Type B pancreatic cell (in vitro differentiated cells): Measurements from ENCODE around the gene MORN1. TPM values are rescaled to one million over a fixed set of nuclear protein-coding genes. Genes with fewer than 3 reads are reported as not detected.

Experiments
- DNase-seq: peaks from one replicate; pipeline ENCODE4 v3.0.0; 2021; ENCODE audit warnings: mixed read lengths; ENCODE audit not compliant: unreplicated experiment; ENCODE audit errors: extremely low spot score
- H3K27ac Mint-ChIP-seq: 2 replicates; pipeline ENCODE4 v1.8.0; 2021; ENCODE audit warnings: mild to moderate bottlenecking, mixed read lengths
- H3K27me3 Mint-ChIP-seq: 2 replicates; pipeline ENCODE4 v1.8.0; 2021; ENCODE audit warnings: mixed read lengths
- H3K36me3 Mint-ChIP-seq: 2 replicates; pipeline ENCODE4 v1.8.0; 2021; ENCODE audit warnings: mixed read lengths
- H3K4me1 Mint-ChIP-seq: one replicate; pipeline ENCODE4 v1.8.0; 2021; ENCODE audit warnings: mixed read lengths; ENCODE audit not compliant: unreplicated experiment
- H3K4me3 Mint-ChIP-seq: 2 replicates; pipeline ENCODE4 v1.8.0; 2021; ENCODE audit warnings: mild to moderate bottlenecking, mixed read lengths
- H3K9me3 Mint-ChIP-seq: 2 replicates; pipeline ENCODE4 v1.8.0; 2021; ENCODE audit warnings: mixed read lengths
- total RNA-seq: library from RNA; stranded (reverse); gene quantifications from 2 replicates; pipeline ENCODE4 v1.2.1, GENCODE V29; 2021; ENCODE audit warnings: low replicate concordance
- TF ChIP-seq, protein P1 (sequence below): fragments of 200-600 bp; sonication (generic); conservative IDR thresholded peaks from 2 replicates; pipeline ENCODE4 v1.5.0; 2021; ENCODE audit warnings: antibody characterized with exemption, mild to moderate bottlenecking

Gene MORN1
- total RNA-seq, 1 donor from 2014 or later = 27.5 TPM

DNA sequence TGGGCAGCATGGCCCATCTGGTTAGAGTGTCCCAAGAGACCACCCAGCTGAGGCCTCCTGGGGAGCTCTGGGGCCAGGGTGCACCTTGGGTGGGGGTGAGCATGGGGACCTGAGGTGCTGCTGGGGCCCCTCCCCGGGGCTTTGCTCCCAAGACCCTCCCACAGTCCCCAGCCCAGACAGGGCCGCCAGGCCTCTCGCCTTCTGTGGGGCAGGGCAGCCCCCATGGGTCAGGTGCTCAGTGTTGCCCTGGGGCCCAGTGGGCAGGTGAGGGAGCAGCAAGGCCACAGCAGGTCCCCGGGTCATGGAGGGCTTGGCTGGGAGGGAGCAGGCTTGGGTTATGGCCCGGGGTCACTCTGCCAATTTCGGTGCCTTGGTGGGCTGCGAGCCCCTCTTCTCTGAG is 45.5 kb upstream of the MORN1 start:
- H3K9me3 Mint-ChIP-seq = no peaks in the 10 kb centered on the region
- H3K4me3 Mint-ChIP-seq = no peak overlapping the region
- DNase-seq = no peak
- no peaks in the 10 kb centered on the region for H3K4me1 Mint-ChIP-seq
- TF ChIP-seq, protein P1, sequence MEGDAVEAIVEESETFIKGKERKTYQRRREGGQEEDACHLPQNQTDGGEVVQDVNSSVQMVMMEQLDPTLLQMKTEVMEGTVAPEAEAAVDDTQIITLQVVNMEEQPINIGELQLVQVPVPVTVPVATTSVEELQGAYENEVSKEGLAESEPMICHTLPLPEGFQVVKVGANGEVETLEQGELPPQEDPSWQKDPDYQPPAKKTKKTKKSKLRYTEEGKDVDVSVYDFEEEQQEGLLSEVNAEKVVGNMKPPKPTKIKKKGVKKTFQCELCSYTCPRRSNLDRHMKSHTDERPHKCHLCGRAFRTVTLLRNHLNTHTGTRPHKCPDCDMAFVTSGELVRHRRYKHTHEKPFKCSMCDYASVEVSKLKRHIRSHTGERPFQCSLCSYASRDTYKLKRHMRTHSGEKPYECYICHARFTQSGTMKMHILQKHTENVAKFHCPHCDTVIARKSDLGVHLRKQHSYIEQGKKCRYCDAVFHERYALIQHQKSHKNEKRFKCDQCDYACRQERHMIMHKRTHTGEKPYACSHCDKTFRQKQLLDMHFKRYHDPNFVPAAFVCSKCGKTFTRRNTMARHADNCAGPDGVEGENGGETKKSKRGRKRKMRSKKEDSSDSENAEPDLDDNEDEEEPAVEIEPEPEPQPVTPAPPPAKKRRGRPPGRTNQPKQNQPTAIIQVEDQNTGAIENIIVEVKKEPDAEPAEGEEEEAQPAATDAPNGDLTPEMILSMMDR = no peak
- no peaks in the 10 kb centered on the region for H3K36me3 Mint-ChIP-seq
- H3K27me3 Mint-ChIP-seq = peaks cover 32% of the 10 kb centered on the region
- no peak overlapping the region for H3K27ac Mint-ChIP-seq

- Mint-ChIP-seq H3K4me3 (no peak overlapping the region), H3K27ac (no peak overlapping the region), H3K4me1 (no peaks in the 10 kb centered on the region), H3K36me3 (no peaks in the 10 kb centered on the region), H3K9me3 (no peaks in the 10 kb centered on the region), H3K27me3 (peaks cover 27% of the 10 kb centered on the region)
- TF ChIP-seq, protein P1 = no peak
- no peak for DNase-seq
Observed at GRCh38 chr1:2435746-2436355, 44.5 kb upstream of the MORN1 start.

DNA sequence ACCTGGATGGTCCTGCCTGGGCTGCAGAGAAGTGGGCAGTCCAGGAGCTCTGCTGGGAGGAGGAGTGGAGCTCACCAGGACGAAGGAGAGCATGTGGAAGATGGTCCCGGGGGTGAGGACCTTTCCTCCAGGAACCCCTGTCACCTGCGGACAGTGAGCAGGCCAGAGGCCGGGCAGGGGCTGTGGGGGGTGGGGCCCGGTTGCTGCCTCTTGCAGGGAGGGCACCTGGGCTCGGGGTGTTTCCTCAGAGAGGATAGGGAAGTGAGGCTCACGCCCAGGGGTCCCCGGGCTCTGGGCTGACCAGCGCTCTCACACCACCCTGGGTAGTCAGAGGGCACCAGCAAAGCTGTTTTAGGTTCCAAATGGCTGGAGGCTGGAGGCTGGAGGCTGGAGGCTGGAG is 43.7 kb upstream of the MORN1 start:
- TF ChIP-seq, protein P1 = no peak
- no peak for DNase-seq
- Mint-ChIP-seq H3K36me3 (no peaks in the 10 kb centered on the region), H3K4me1 (no peaks in the 10 kb centered on the region), H3K4me3 (no peak overlapping the region), H3K27me3 (peaks cover 24% of the 10 kb centered on the region), H3K9me3 (no peaks in the 10 kb centered on the region), H3K27ac (no peak overlapping the region)

DNA sequence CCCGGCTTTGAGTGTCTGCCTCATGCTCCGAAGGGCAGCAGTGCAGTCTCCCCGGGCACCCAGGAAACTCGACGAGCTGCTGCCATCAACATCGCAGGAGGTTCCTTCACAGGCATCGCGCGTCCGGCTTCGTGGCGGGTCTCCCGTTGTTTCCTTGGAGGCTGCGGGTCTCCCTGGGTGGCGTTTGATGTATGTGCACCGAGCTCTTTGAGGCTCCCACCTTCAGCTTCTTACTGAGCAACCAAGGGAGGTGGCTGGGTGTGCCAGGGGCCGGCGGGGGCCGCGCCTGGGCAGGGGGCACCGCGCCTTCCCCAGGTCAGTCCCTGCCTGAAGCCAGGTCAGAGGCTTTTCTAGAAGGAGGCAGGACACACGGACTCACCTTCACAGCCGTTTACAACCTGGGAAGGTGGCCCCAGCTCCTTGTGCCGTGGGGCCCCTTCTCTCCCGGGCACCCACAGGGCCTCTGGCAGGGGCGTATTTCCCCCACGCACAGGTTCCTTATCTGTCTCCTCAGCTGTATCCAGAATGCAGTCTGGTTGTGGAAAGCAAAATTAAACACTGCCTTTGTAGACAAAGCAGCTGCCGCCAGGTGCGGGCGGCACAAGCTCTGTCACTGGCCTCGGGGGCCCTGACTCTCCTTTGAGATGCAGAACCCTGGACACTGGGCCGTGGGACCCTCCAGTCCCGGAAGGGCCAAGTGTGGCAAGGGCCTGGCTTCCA is 42.7 kb upstream of the MORN1 start:
- DNase-seq = no peak
- Mint-ChIP-seq H3K4me1 (no peaks in the 10 kb centered on the region), H3K27ac (no peak overlapping the region), H3K9me3 (no peaks in the 10 kb centered on the region), H3K27me3 (peaks cover 24% of the 10 kb centered on the region), H3K4me3 (no peak overlapping the region), H3K36me3 (no peaks in the 10 kb centered on the region)
- TF ChIP-seq, protein P1 = no peak

GRCh38 chr1:2433196-2433595 is 41.8 kb upstream of the MORN1 start:
- Mint-ChIP-seq H3K27me3 (peaks cover 24% of the 10 kb centered on the region), H3K4me1 (no peaks in the 10 kb centered on the region), H3K4me3 (no peak overlapping the region), H3K9me3 (no peaks in the 10 kb centered on the region), H3K36me3 (no peaks in the 10 kb centered on the region), H3K27ac (no peak overlapping the region)
- DNase-seq = no peak
- TF ChIP-seq, protein P1 = no peak
